HFFc6 (cell line): ENCODE measurements around the gene MDC1. TPM values are rescaled to one million over a fixed set of nuclear protein-coding genes. Genes with fewer than 3 reads are reported as not detected.

Source experiments
- DNase-seq: peaks from one replicate; pipeline ENCODE4 v3.0.0-alpha.2; 2018
- H3K27ac Mint-ChIP-seq: 2 replicates; pipeline ENCODE4 v1.8.0; 2020; ENCODE audit warnings: mild to moderate bottlenecking, mixed read lengths
- H3K27me3 Mint-ChIP-seq: 2 replicates; pipeline ENCODE4 v1.8.0; 2021; ENCODE audit warnings: mild to moderate bottlenecking, moderate library complexity, mixed read lengths; ENCODE audit not compliant: insufficient read depth
- H3K36me3 Mint-ChIP-seq: 2 replicates; pipeline ENCODE4 v1.8.0; 2021; ENCODE audit warnings: low read depth, mixed read lengths
- H3K4me1 Mint-ChIP-seq: 2 replicates; pipeline ENCODE4 v1.8.0; 2020; ENCODE audit warnings: low read depth, mixed read lengths
- H3K4me3 Mint-ChIP-seq: 2 replicates; pipeline ENCODE4 v1.8.0; 2020; ENCODE audit warnings: mild to moderate bottlenecking, moderate library complexity, mixed read lengths
- H3K9me3 Mint-ChIP-seq: 2 replicates; pipeline ENCODE4 v1.8.0; 2020; ENCODE audit warnings: mild to moderate bottlenecking, mixed read lengths
- CTCF ChIP-seq: fragments of 200-600 bp; sonication (generic); IDR thresholded peaks from 2 replicates; pipeline ENCODE4 v1.5.0; 2021; ENCODE audit warnings: antibody characterized with exemption, mild to moderate bottlenecking
- total RNA-seq, 6 experiments: library from RNA; stranded (reverse); fragmentation: NEBNext Ultra II Directional; extraction: Animal tissue kit (Norgen Biotek cat#: 25700); gene quantifications; 2 replicates in 1 of 6; 3 replicates in 5 of 6; pipeline ENCODE4 v1.2.3, GENCODE V29; 2021

MDC1 gene
- total RNA-seq, 6 experiments from 2014 or later, result 18.4 to 31.9 (median 28.1) TPM

GRCh38 chr6:30711758-30712380 lies 5.2 kb downstream of the MDC1 start:
- Mint-ChIP-seq H3K36me3 (peaks cover 46% of the 10 kb centered on the region), H3K9me3 (no peaks in the 10 kb centered on the region), H3K4me3 (no peak overlapping the region), H3K4me1 (peaks cover 14% of the 10 kb centered on the region), H3K27ac (no peak overlapping the region), H3K27me3 (peaks cover 2% of the 10 kb centered on the region; the same call in 1 of the 2 replicates)
- no peak for TF ChIP-seq CTCF
- no peak for DNase-seq

- Mint-ChIP-seq H3K4me1 (no peaks in the 10 kb centered on the region), H3K27me3 (peaks cover 2% of the 10 kb centered on the region; the same call in 1 of the 2 replicates), H3K36me3 (peaks cover 39% of the 10 kb centered on the region), H3K27ac (no peak overlapping the region), H3K4me3 (no peak overlapping the region), H3K9me3 (no peaks in the 10 kb centered on the region)
- no peak for DNase-seq
- no peak for TF ChIP-seq CTCF
Observed at GRCh38 chr6:30709101-30709868, 7.8 kb downstream of the MDC1 start.

GRCh38 chr6:30707281-30707850 lies 9.7 kb downstream of the MDC1 start:
- Mint-ChIP-seq H3K4me1 (no peaks in the 10 kb centered on the region), H3K27ac (no peak overlapping the region), H3K27me3 (peaks cover 2% of the 10 kb centered on the region; the same call in 1 of the 2 replicates), H3K36me3 (peaks cover 31% of the 10 kb centered on the region), H3K4me3 (no peak overlapping the region), H3K9me3 (no peaks in the 10 kb centered on the region)
- no peak for DNase-seq
- TF ChIP-seq CTCF, result no peak

GRCh38 chr6:30705620-30706019 lies 11.5 kb downstream of the MDC1 start:
- Mint-ChIP-seq H3K36me3 (peaks cover 23% of the 10 kb centered on the region), H3K27ac (no peak overlapping the region), H3K4me3 (no peak overlapping the region), H3K27me3 (peaks cover 2% of the 10 kb centered on the region; the same call in 1 of the 2 replicates), H3K4me1 (no peaks in the 10 kb centered on the region), H3K9me3 (no peaks in the 10 kb centered on the region)
- no peak for DNase-seq
- no peak for TF ChIP-seq CTCF

- Mint-ChIP-seq H3K36me3 (peaks cover 22% of the 10 kb centered on the region), H3K4me1 (no peaks in the 10 kb centered on the region), H3K27me3 (no peaks in the 10 kb centered on the region), H3K27ac (no peak overlapping the region), H3K9me3 (no peaks in the 10 kb centered on the region), H3K4me3 (no peak overlapping the region)
- no peak for DNase-seq
- no peak for TF ChIP-seq CTCF
Observed at GRCh38 chr6:30703821-30704220, 13.3 kb downstream of the MDC1 start.
